SK-N-SH treated with all-trans-retinoic acid at 6 μM for 48 hours (cell line): ENCODE measurements around the gene NCK2.

ENCODE experiments used
- CREB5 ChIP-seq: fragments of 250-450 bp; sonication (Bioruptor Pico); IDR thresholded peaks from 2 replicates; pipeline ENCODE4 v1.5.1; 2020; ENCODE audit warnings: low read depth, mild to moderate bottlenecking, moderate library complexity
- POU6F1 ChIP-seq: fragments of 250-450 bp; sonication (Bioruptor Pico); IDR thresholded peaks from 2 replicates; pipeline ENCODE4 v1.8.0; 2021; ENCODE audit warnings: low read depth, mild to moderate bottlenecking, moderate library complexity, borderline replicate concordance
- RARB ChIP-seq: fragments of 250-450 bp; sonication (Bioruptor Pico); IDR thresholded peaks from 2 replicates; pipeline ENCODE4 v1.8.0; 2021; ENCODE audit warnings: mild to moderate bottlenecking, moderate library complexity
- TCF4 ChIP-seq: fragments of 250-450 bp; sonication (Bioruptor Pico); IDR thresholded peaks from 2 replicates; pipeline ENCODE4 v1.8.0; 2021; ENCODE audit warnings: mild to moderate bottlenecking, moderate library complexity, borderline replicate concordance
- ZNF565 ChIP-seq: fragments of 450-650 bp; formaldehyde crosslinking; conservative IDR thresholded peaks from 2 replicates; pipeline ENCODE4 v1.5.0; 2020; ENCODE audit warnings: low read depth, mild to moderate bottlenecking, moderate library complexity
- ZNF8 ChIP-seq: fragments of 450-650 bp; formaldehyde crosslinking; IDR thresholded peaks from 2 replicates; pipeline ENCODE4 v1.5.0; 2020; ENCODE audit warnings: mild to moderate bottlenecking, moderate library complexity

- TF ChIP-seq ZNF565 (CRISPR knock-in tag) (no peak), RARB (no peak), TCF4 (CRISPR knock-in tag) (no peak), CREB5 (CRISPR knock-in tag) (no peak), ZNF8 (CRISPR knock-in tag) (no peak), POU6F1 (no peak)
These were observed 19.3 kb downstream of the NCK2 start for GRCh38 chr2:105764059-105764458.
